ENCODE results near the gene DHX58.

Gene DHX58

DNA sequence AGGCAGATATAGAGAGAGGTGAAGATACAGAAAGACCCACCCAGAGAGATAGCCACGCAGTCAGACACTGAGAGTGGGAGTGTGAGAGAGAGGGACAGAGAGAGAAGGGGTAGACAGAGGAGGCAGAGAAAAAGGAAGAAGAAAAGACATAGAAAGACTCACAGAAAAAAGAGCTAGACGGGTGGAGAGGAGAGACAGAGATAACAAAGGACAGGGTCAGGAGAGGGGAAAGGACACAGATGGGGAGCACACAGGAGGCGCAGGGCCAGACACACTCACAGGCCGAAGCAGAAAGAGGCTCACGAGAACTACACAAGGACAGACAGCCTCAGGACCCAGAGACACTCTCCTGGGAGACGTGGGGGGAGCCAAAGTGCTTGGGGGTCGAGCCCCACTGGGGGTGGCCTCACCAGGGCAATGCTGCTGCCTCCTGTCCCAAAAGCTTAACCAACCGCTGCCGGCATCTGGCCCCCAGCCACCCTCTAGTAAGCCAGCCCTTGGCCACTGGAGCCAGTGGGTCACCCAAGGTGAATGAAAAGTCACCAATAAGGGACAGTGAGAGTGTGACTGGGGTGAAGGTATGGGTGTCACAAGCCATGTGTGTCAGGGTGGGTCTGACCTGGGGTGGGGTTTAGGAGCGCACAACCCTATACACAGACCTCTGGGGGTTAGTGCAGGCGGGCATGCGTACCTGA, 18.0 kb downstream of the DHX58 start:
- no peaks in the 10 kb centered on the region for H3K4me1 ChIP-seq (ENCODE audit: control insufficient read depth, insufficient read depth, low read length, poor library complexity, severe bottlenecking)
- WGBS, 2 experiments (ENCODE audit: insufficient coverage in 2 of 2): 86 to 88% methylated on average over 8 to 10 of the region's 12 CpGs

DNA sequence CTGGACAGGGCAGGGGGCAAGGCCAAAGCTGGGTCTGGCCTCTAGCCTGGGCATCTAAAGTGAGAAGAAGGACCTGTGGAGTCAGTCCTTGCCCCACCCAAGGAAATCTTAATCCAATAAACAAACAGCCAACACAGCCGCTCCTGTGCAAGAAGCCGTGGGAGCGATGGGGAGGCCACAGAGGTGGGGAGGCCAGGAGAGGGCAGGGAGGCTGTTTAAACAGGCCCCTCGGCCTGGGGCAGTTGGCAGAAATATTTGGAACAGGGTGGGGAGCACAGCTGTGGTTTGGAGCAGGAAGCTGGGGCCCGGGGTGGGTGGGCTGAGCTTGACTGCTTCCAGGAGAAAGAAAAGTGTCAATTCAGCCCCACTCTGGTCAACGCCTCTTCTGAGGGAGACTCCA, 19.6 kb downstream of the DHX58 start:
- Histone ChIP-seq H3K4me1 (ENCODE audit: control insufficient read depth, insufficient read depth, low read length, poor library complexity, severe bottlenecking) (no peaks in the 10 kb centered on the region), H3K4me3 (ENCODE audit: extremely low read depth, insufficient read depth, low read length, poor library complexity, severe bottlenecking) (no peak overlapping the region), H3K9me3 (ENCODE audit: control insufficient read depth, low read length) (no peaks in the 10 kb centered on the region), H3K36me3 (ENCODE audit: control insufficient read depth, insufficient read depth, low read length) (no peaks in the 10 kb centered on the region), H3K27ac (ENCODE audit: low read depth, low read length, severe bottlenecking) (no peak overlapping the region)
- 80% methylated on average over 3 of the region's 6 CpGs; no CpG with 5 or more reads in 1 of the 2 experiments for WGBS, 2 experiments (ENCODE audit: insufficient coverage in 2 of 2)

More for the DNA sequence above, 18.0 kb downstream of the DHX58 start:
- no peak overlapping the region for H3K4me3 ChIP-seq (ENCODE audit: extremely low read depth, insufficient read depth, low read length, poor library complexity, severe bottlenecking)
- H3K27ac ChIP-seq (ENCODE audit: low read depth, low read length, severe bottlenecking): no peak overlapping the region
- H3K9me3 ChIP-seq (ENCODE audit: control insufficient read depth, low read length): no peaks in the 10 kb centered on the region
- no peaks in the 10 kb centered on the region for H3K36me3 ChIP-seq (ENCODE audit: control insufficient read depth, insufficient read depth, low read length)

DNA sequence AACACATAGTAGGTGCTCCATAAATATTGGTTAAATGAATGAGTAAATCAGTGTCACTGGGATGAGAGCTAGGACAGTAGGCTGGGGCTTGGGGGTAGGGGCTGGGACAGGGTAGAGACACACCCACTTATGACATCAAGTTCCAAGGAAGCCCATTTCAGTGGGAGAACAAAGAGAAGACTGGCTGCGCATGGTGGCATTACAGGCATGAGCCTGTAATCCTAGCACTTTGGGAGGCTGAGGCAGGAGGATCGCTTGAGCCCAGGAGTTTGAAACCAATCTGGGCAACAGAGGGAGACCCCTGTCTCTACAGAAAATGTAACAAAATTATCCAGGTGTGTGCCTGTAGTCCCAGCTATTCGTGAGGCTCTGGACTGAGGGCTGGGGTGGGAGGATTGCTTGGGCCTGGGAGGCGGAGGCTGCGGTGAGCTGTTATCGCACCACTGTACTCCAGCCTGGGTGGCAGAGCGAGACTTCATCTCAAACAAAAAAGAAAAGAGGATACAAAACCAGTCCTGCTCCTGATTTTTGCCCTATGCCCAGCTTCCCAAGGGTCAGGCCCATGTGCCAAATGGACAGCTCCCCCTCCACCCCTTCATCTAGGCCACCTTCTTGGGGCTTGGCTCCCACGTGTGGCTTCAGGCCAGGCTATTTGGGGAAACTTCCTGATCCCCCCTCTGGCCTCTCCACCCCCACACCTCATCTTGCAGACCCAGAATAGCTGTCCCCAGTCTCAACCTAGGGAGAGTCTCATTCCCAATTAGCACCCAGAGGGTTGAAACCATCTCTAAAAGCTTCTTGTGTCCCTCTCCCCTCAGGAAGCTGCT, 21.3 kb downstream of the DHX58 start:
- H3K9me3 ChIP-seq (ENCODE audit: control insufficient read depth, low read length): no peaks in the 10 kb centered on the region
- no peak overlapping the region for H3K4me3 ChIP-seq (ENCODE audit: extremely low read depth, insufficient read depth, low read length, poor library complexity, severe bottlenecking)
- H3K36me3 ChIP-seq (ENCODE audit: control insufficient read depth, insufficient read depth, low read length): no peaks in the 10 kb centered on the region
- H3K4me1 ChIP-seq (ENCODE audit: control insufficient read depth, insufficient read depth, low read length, poor library complexity, severe bottlenecking): no peaks in the 10 kb centered on the region
- 89 to 92% methylated on average over 7 to 8 of the region's 8 CpGs for WGBS, 2 experiments (ENCODE audit: insufficient coverage in 2 of 2)
- H3K27ac ChIP-seq (ENCODE audit: low read depth, low read length, severe bottlenecking): no peak overlapping the region

DNA sequence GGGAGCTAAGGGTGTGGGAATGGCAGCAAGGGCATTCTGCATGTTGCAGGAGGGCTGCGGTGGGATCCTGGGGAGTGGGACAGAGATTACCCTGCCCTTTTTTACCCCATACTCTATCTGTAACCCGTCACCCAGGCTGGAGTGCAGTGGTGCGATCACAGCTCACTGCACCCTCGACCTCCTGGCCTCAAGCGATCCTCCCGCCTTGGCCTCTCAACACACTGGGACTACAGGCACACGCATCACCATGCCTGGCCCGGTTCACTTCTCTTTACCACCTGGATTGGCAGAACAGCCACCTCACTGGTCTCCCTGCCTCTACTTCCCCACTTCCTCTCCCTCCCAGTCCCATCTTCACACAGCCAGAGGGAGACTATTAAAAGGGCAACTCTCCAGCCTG, 23.8 kb downstream of the DHX58 start:
- H3K4me1 ChIP-seq (ENCODE audit: control insufficient read depth, insufficient read depth, low read length, poor library complexity, severe bottlenecking): no peaks in the 10 kb centered on the region
- H3K4me3 ChIP-seq (ENCODE audit: extremely low read depth, insufficient read depth, low read length, poor library complexity, severe bottlenecking): no peak overlapping the region
- WGBS, 2 experiments (ENCODE audit: insufficient coverage in 2 of 2): 91 to 93% methylated on average over 6 to 7 of the region's 8 CpGs
- no peaks in the 10 kb centered on the region for H3K9me3 ChIP-seq (ENCODE audit: control insufficient read depth, low read length)
- H3K27ac ChIP-seq (ENCODE audit: low read depth, low read length, severe bottlenecking): no peak overlapping the region
- no peaks in the 10 kb centered on the region for H3K36me3 ChIP-seq (ENCODE audit: control insufficient read depth, insufficient read depth, low read length)

DNA sequence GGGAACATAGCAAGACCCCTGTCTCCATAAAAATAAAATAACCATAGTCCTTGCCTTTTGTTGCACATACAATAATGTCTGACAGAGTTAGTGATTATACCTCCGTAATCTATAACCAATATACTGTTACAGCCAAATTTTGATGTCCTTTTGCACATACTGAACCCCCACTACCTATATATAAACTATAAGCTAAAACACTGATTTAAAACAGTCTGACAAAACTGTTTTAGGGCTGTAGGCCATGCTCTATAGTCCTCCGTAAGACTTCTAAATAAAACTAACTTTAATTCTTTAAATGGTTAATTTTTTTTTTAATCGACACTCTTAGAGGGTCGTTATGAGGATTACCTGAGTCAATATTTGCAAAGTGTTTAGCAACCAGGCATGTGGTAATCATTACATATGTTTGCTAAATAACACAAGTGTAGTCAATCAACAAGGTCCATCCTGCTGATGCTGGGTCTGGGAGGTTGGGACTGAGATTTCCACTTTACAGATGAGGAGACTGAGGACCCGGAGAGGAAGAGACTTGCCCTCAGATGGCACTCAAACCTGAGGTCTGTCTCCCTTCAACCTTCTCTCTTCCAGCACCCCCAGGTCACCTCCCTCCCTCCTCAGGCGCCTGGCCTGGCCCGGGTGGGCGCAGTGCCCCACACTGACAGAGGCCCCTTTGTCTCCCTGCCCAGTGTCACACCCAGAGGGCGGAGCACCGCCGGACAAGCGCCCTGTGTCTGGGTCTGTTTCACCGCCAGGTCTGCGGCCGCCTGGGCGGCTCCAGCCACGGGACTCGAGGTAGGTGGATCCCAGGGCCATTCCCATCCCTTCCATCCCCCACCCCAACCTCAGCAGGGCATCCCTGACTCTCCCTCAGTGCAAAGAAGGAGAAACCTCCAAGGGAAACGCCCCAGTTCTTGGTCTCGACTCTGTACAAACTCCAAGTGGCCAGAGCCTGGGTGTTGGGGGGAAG, 24.5 kb downstream of the DHX58 start:
- no peaks in the 10 kb centered on the region for H3K9me3 ChIP-seq (ENCODE audit: control insufficient read depth, low read length)
- no peaks in the 10 kb centered on the region for H3K4me1 ChIP-seq (ENCODE audit: control insufficient read depth, insufficient read depth, low read length, poor library complexity, severe bottlenecking)
- no peak overlapping the region for H3K4me3 ChIP-seq (ENCODE audit: extremely low read depth, insufficient read depth, low read length, poor library complexity, severe bottlenecking)
- H3K27ac ChIP-seq (ENCODE audit: low read depth, low read length, severe bottlenecking): no peak overlapping the region
- no peaks in the 10 kb centered on the region for H3K36me3 ChIP-seq (ENCODE audit: control insufficient read depth, insufficient read depth, low read length)
- 77 to 81% methylated on average over 6 to 13 of the region's 20 CpGs for WGBS, 2 experiments (ENCODE audit: insufficient coverage in 2 of 2)

DNA sequence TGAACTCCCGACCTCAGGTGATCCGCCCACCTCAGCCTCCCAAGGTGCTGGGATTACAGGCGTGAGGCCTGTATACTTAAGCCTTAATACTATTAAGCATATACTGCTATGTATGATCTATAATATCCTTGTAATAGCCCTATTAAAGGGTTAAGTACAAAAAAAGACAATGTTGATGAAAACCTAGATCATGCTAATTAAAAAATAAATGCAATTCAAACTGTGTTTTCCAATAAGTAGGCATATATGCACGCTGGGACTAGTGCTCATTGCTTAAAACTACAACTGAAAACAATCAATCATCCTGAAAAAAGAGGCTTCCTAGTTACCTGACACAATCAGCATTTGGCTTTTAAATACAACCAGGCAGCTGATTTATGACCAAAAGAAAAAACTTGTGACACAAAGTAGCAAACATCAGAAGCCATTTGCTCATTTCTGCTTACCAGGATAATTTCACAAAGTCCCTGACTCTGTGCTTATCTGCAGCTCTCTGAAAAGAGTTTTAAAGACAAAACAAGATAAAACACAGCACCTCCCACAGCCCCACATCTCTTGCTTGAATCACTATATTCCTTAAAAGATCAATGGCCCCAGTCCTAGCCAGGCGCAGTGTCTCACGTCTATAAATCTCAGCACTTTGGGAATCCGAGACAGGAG, 25.3 kb downstream of the DHX58 start:
- H3K4me3 ChIP-seq (ENCODE audit: extremely low read depth, insufficient read depth, low read length, poor library complexity, severe bottlenecking): no peak overlapping the region
- no peaks in the 10 kb centered on the region for H3K4me1 ChIP-seq (ENCODE audit: control insufficient read depth, insufficient read depth, low read length, poor library complexity, severe bottlenecking)
- no peaks in the 10 kb centered on the region for H3K9me3 ChIP-seq (ENCODE audit: control insufficient read depth, low read length)
- no peak overlapping the region for H3K27ac ChIP-seq (ENCODE audit: low read depth, low read length, severe bottlenecking)
- 97 to 100% methylated on average over 1 to 4 of the region's 7 CpGs for WGBS, 2 experiments (ENCODE audit: insufficient coverage in 2 of 2)
- no peaks in the 10 kb centered on the region for H3K36me3 ChIP-seq (ENCODE audit: control insufficient read depth, insufficient read depth, low read length)

DNA sequence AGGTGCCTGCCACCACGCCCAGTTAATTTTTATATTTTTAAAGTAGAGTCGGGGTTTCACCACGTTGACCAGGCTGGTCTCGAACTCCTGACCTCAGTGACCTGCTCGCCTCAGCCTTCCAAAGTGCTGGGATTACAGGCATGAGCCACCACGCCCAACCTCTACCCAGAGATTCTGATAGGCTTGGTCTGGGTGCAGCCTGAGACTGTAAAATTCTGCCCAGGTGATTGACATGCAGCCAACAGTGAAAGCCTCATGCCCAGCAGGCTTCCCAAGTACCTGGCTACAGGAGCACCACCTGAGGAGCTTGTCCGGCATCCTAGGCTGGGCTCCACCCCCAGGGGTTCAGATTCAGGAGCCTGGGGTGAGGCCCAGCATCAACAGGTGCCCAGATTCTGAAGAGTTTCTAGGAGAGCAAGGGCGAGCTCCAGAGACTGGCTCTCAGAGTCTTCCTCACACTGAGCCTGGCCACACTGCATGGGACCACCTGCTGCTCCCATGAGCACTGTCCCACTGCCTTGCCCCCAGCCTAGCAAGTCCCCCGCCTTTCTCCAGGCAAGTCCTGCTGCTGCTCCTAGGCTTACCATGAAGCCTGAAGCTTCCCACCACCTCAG, 30.9 kb downstream of the DHX58 start:
- Histone ChIP-seq H3K9me3 (ENCODE audit: control insufficient read depth, low read length) (no peaks in the 10 kb centered on the region), H3K27ac (ENCODE audit: low read depth, low read length, severe bottlenecking) (no peak overlapping the region), H3K36me3 (ENCODE audit: control insufficient read depth, insufficient read depth, low read length) (no peaks in the 10 kb centered on the region), H3K4me3 (ENCODE audit: extremely low read depth, insufficient read depth, low read length, poor library complexity, severe bottlenecking) (no peak overlapping the region), H3K4me1 (ENCODE audit: control insufficient read depth, insufficient read depth, low read length, poor library complexity, severe bottlenecking) (peaks cover 9% of the 10 kb centered on the region)
- 86 to 100% methylated on average over 8 to 9 of the region's 9 CpGs for WGBS, 2 experiments (ENCODE audit: insufficient coverage in 2 of 2)

DNA sequence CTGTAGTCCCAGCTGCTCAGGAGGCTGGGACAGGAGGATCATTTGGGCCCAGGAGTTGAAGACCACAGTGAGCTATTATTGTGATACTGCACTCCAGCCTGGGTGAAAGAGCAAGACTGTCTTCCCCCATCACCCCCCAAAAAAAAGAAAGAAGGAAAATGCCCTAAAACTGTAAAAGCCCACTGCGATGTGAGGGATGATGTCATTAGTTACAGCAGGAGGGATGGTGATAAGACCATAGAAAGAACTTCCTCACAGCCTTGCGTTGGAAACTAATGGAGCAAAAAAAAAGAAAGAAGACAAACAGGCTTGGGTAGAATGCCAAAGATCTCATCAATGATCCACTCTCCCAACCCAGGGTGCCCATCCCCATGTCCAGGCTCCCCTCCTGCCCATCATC, 33.0 kb downstream of the DHX58 start:
- whole genome bisulfite sequencing, 2 experiments (ENCODE audit: insufficient coverage in 2 of 2): 90 to 100% methylated on average over 1 to 2 of the region's 2 CpGs
- Histone ChIP-seq H3K27ac (ENCODE audit: low read depth, low read length, severe bottlenecking) (no peak overlapping the region), H3K36me3 (ENCODE audit: control insufficient read depth, insufficient read depth, low read length) (no peaks in the 10 kb centered on the region), H3K9me3 (ENCODE audit: control insufficient read depth, low read length) (no peaks in the 10 kb centered on the region), H3K4me3 (ENCODE audit: extremely low read depth, insufficient read depth, low read length, poor library complexity, severe bottlenecking) (no peak overlapping the region), H3K4me1 (ENCODE audit: control insufficient read depth, insufficient read depth, low read length, poor library complexity, severe bottlenecking) (peaks cover 9% of the 10 kb centered on the region)

DNA sequence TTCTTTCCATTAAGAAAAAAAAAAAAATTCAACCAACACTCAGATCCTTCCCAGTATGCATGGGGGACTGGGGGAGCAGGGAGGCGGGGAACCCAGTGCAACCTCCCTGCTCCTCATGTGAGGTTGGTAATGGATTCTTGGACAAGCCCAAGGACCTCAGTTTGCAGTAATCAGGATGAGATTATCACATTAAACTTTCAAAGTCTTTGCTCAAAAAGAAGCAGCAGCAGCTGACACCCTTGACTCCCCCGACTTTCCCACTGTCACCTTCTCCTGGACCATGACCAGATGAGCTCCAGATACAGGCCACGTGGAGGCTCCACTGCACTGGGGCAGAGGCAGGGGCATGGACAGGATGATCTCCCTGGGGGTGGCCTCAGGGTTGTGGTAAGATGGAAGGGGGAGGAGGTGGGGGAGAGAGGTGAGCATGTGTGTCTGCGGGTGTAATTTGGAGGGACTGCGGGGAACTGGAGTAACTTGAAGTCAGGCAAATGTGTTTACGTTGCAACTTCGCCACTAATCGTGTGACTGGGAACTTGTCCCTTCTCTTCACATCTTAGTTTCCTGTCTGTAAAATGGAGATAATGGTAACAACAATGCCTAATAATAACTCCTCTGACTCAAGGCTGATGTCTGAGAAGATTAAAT, 34.0 kb downstream of the DHX58 start:
- Histone ChIP-seq H3K4me1 (ENCODE audit: control insufficient read depth, insufficient read depth, low read length, poor library complexity, severe bottlenecking) (peaks cover 9% of the 10 kb centered on the region), H3K27ac (ENCODE audit: low read depth, low read length, severe bottlenecking) (peak overlapping the region; percentile 10), H3K36me3 (ENCODE audit: control insufficient read depth, insufficient read depth, low read length) (no peaks in the 10 kb centered on the region), H3K4me3 (ENCODE audit: extremely low read depth, insufficient read depth, low read length, poor library complexity, severe bottlenecking) (no peak overlapping the region), H3K9me3 (ENCODE audit: control insufficient read depth, low read length) (no peaks in the 10 kb centered on the region)
- WGBS, 2 experiments (ENCODE audit: insufficient coverage in 2 of 2): 82% methylated on average over 4 of the region's 8 CpGs; no CpG with 5 or more reads in 1 of the 2 experiments

Measured in mesodermal cell (in vitro differentiated cells).